ENCODE data around the gene UBE2O. TPM values are rescaled to one million over a fixed set of nuclear protein-coding genes. Genes with fewer than 3 reads are reported as not detected.
A peak's percentile ranks its signal among the peaks of the same experiment; 100 is the strongest.

Gene UBE2O
- total RNA-seq, 2 donors from 2014 or later, result 45.4 to 46.5 TPM

- no peak overlapping the region for H3K27ac ChIP-seq (ENCODE audit: low read depth, low read length)
- Mint-ChIP-seq H3K27me3 (ENCODE audit: insufficient read depth) (no peaks in the 10 kb centered on the region), H3K9me3 (no peaks in the 10 kb centered on the region)
Measured at GRCh38 chr17:76451506-76451905, 1.4 kb downstream of the UBE2O start.

GRCh38 chr17:76449126-76449525 lies 3.8 kb downstream of the UBE2O start:
- Histone ChIP-seq H3K4me1 (ENCODE audit: control insufficient read depth, insufficient read depth, low read length) (peaks cover 6% of the 10 kb centered on the region), H3K36me3 (ENCODE audit: control insufficient read depth, insufficient read depth, low read length) (no peaks in the 10 kb centered on the region), H3K4me3 (ENCODE audit: low read length) (no peak overlapping the region), H3K27me3 (ENCODE audit: control insufficient read depth, insufficient read depth, low read length, poor library complexity, severe bottlenecking) (no peaks in the 10 kb centered on the region), H3K9me3 (ENCODE audit: control insufficient read depth, low read length) (no peaks in the 10 kb centered on the region), H3K27ac (ENCODE audit: low read depth, low read length) (no peak overlapping the region), H3K9ac (ENCODE audit: extremely low read depth, low read length, poor library complexity, severe bottlenecking) (no peak overlapping the region)
- no peaks in the 10 kb centered on the region for H3K36me3 Mint-ChIP-seq (ENCODE audit: low read depth)
- peak overlapping the region; percentile 62 for H3K27ac Mint-ChIP-seq
- H3K9me3 Mint-ChIP-seq, result no peaks in the 10 kb centered on the region
- no peaks in the 10 kb centered on the region for H3K27me3 Mint-ChIP-seq (ENCODE audit: insufficient read depth)
- WGBS, 2 experiments (ENCODE audit: insufficient coverage in 1 of 2, insufficient read length in 1 of 2), result 97 to 98% methylated on average over 6 of the region's 6 CpGs
- TF ChIP-seq CTCF (conservative IDR thresholded peaks at IDR 0.05), result no peak
- H3K4me1 Mint-ChIP-seq, result peaks cover 44% of the 10 kb centered on the region
- no peak overlapping the region for H3K4me3 Mint-ChIP-seq
- no peak for DNase-seq

More at GRCh38 chr17:76451506-76451905, 1.4 kb downstream of the UBE2O start:
- Histone ChIP-seq H3K27me3 (ENCODE audit: control insufficient read depth, insufficient read depth, low read length, poor library complexity, severe bottlenecking) (no peaks in the 10 kb centered on the region), H3K4me1 (ENCODE audit: control insufficient read depth, insufficient read depth, low read length) (no peaks in the 10 kb centered on the region), H3K36me3 (ENCODE audit: control insufficient read depth, insufficient read depth, low read length) (no peaks in the 10 kb centered on the region), H3K9me3 (ENCODE audit: control insufficient read depth, low read length) (no peaks in the 10 kb centered on the region), H3K9ac (ENCODE audit: extremely low read depth, low read length, poor library complexity, severe bottlenecking) (peak overlapping the region; percentile 73), H3K4me3 (ENCODE audit: low read length) (peak overlapping the region; percentile 95)
- peak; percentile 53 for DNase-seq
- Mint-ChIP-seq H3K4me1 (peaks cover 26% of the 10 kb centered on the region), H3K27ac (no peak overlapping the region), H3K4me3 (peak overlapping the region; percentile 79), H3K36me3 (ENCODE audit: low read depth) (no peaks in the 10 kb centered on the region)
- no peak for TF ChIP-seq CTCF (conservative IDR thresholded peaks at IDR 0.05)
- 38 to 55% methylated on average over 5 to 6 of the region's 6 CpGs for WGBS, 2 experiments (ENCODE audit: insufficient coverage in 1 of 2, insufficient read length in 1 of 2)

GRCh38 chr17:76447931-76448652 lies 4.9 kb downstream of the UBE2O start:
- Histone ChIP-seq H3K27ac (ENCODE audit: low read depth, low read length) (no peak overlapping the region), H3K4me1 (ENCODE audit: control insufficient read depth, insufficient read depth, low read length) (peaks cover 6% of the 10 kb centered on the region), H3K4me3 (ENCODE audit: low read length) (no peak overlapping the region), H3K9me3 (ENCODE audit: control insufficient read depth, low read length) (no peaks in the 10 kb centered on the region), H3K9ac (ENCODE audit: extremely low read depth, low read length, poor library complexity, severe bottlenecking) (no peak overlapping the region), H3K27me3 (ENCODE audit: control insufficient read depth, insufficient read depth, low read length, poor library complexity, severe bottlenecking) (no peaks in the 10 kb centered on the region), H3K36me3 (ENCODE audit: control insufficient read depth, insufficient read depth, low read length) (no peaks in the 10 kb centered on the region)
- 80 to 81% methylated on average over 6 to 7 of the region's 7 CpGs for WGBS, 2 experiments (ENCODE audit: insufficient coverage in 1 of 2, insufficient read length in 1 of 2)
- no peaks in the 10 kb centered on the region for H3K36me3 Mint-ChIP-seq (ENCODE audit: low read depth)
- no peak for DNase-seq
- H3K4me3 Mint-ChIP-seq, result no peak overlapping the region
- no peaks in the 10 kb centered on the region for H3K9me3 Mint-ChIP-seq
- H3K27ac Mint-ChIP-seq, result no peak overlapping the region
- H3K4me1 Mint-ChIP-seq, result peaks cover 44% of the 10 kb centered on the region
- no peaks in the 10 kb centered on the region for H3K27me3 Mint-ChIP-seq (ENCODE audit: insufficient read depth)
- no peak for TF ChIP-seq CTCF (conservative IDR thresholded peaks at IDR 0.05)

Data from endodermal cell (in vitro differentiated cells).